Panc1 (cell line): ENCODE measurements around the gene ADRM1. TPM values are rescaled to one million over a fixed set of nuclear protein-coding genes. Genes with fewer than 3 reads are reported as not detected.
A peak's percentile ranks its signal among the peaks of the same experiment; 100 is the strongest.

Experiments
- ATAC-seq: fragments of 200-7000 bp; cut with Tn5 transposase; 2 replicates; pipeline ENCODE4 v1.9.1; 2020; ENCODE audit warnings: mild to moderate bottlenecking, moderate library complexity
- BruUV-seq: library from RNA; stranded (reverse); fragments of 400-500 nt; replicated peaks from 2 replicates; lab custom pipeline; 2021; lab: Mats Ljungman, UMichigan
- CTCF ChIA-PET: fragments of 300-600 bp; sonication (Branson Sonifier 250); formaldehyde crosslinking; loops from one replicate; lab custom pipeline; 2022; ENCODE audit warnings: antibody characterized with exemption; lab: Charles Lee
- POLR2A ChIA-PET: fragments of 300-600 bp; sonication (Branson Sonifier 250); formaldehyde crosslinking; loops from one replicate; lab custom pipeline; 2022; ENCODE audit warnings: antibody characterized with exemption; lab: Charles Lee
- DNase-seq: peaks from one replicate; pipeline ENCODE4 v3.0.0-alpha.2; 2010; ENCODE audit warnings: low read depth, low spot score
- H3K27ac ChIP-seq: 2 replicates; pipeline ENCODE4 v1.5.1; 2011; ENCODE audit warnings: mild to moderate bottlenecking, low read length, inconsistent platforms
- H3K27me3 ChIP-seq: fragments of 200-500 bp; sonication (Bioruptor generic); 2 replicates; pipeline ENCODE4 v1.6.0; 2014; ENCODE audit warnings: low read length, inconsistent platforms; ENCODE audit not compliant: control insufficient read depth, insufficient read depth
- H3K36me3 ChIP-seq: fragments of 200-500 bp; sonication (Bioruptor generic); 2 replicates; pipeline ENCODE4 v1.5.1; 2014; ENCODE audit warnings: inconsistent platforms, mild to moderate bottlenecking, low read length, moderate library complexity; ENCODE audit not compliant: control insufficient read depth, insufficient read depth
- H3K4me1 ChIP-seq: 2 replicates; pipeline ENCODE4 v1.5.1; 2011; ENCODE audit warnings: inconsistent platforms, mild to moderate bottlenecking, low read length, moderate library complexity; ENCODE audit not compliant: control insufficient read depth, insufficient read depth
- H3K4me3 ChIP-seq, 2 experiments: 2 replicates each; pipeline ENCODE4 v1.5.1; 2011 to 2012; ENCODE audit warnings: low read depth in 2 of 2, low read length in 2 of 2, mild to moderate bottlenecking in 2 of 2, inconsistent platforms in 1 of 2, moderate library complexity in 1 of 2
- H3K9me3 ChIP-seq: fragments of 200-500 bp; sonication (Bioruptor generic); 2 replicates; pipeline ENCODE4 v1.5.1; 2014; ENCODE audit warnings: low read depth, mild to moderate bottlenecking, inconsistent platforms, low read length, moderate library complexity; ENCODE audit not compliant: control insufficient read depth, insufficient read depth
- POLR2AphosphoS5 ChIP-seq: IDR thresholded peaks from 2 replicates; pipeline ENCODE4 v1.6.1; 2012; ENCODE audit warnings: mild to moderate bottlenecking, low read depth, low read length, moderate library complexity
- SIN3A ChIP-seq: IDR thresholded peaks from 2 replicates; pipeline ENCODE4 v1.6.1; 2012; ENCODE audit warnings: low read depth, mild to moderate bottlenecking, low read length, moderate library complexity, borderline replicate concordance; ENCODE audit not compliant: insufficient read depth
- TCF7L2 ChIP-seq: IDR thresholded peaks from 2 replicates; pipeline ENCODE4 v1.6.1; 2011; ENCODE audit warnings: mild to moderate bottlenecking, low read depth, low read length, inconsistent platforms
- in situ Hi-C: cut with HindIII; loops from 2 replicates; pipeline ENCODE4 v1.10.0; 2016; ENCODE audit warnings: low sequenced_read_pairs, low pct_unique_long_range_greater_than_20kb
- intact Hi-C: fragments of 100-400 bp; cut with micrococcal nuclease; formaldehyde crosslinking; loops from one replicate; pipeline ENCODE4 v1.10.0; 2022; ENCODE audit not compliant: unreplicated experiment
- total RNA-seq: library from RNA; stranded (reverse); gene quantifications from one replicate; pipeline ENCODE4 v1.2.1, GENCODE V29; 2021; ENCODE audit not compliant: unreplicated experiment
- TF ChIP-seq, protein P1 (sequence below): fragments of 450-650 bp; IDR thresholded peaks from 2 replicates; pipeline ENCODE4 v1.5.1; 2017; ENCODE audit warnings: mild to moderate bottlenecking
- TF ChIP-seq, protein P2 (sequence below), 2 experiments: IDR thresholded peaks; 2 replicates each; pipeline ENCODE4 v1.6.1; 2011 to 2012; ENCODE audit warnings: low read depth in 2 of 2, control low read depth in 1 of 2, low read length in 1 of 2, mild to moderate bottlenecking in 1 of 2, moderate library complexity in 1 of 2; ENCODE audit not compliant: insufficient read depth in 1 of 2

The ADRM1 gene
- total RNA-seq, 1 experiment from 2014 or later: 194 TPM

DNA sequence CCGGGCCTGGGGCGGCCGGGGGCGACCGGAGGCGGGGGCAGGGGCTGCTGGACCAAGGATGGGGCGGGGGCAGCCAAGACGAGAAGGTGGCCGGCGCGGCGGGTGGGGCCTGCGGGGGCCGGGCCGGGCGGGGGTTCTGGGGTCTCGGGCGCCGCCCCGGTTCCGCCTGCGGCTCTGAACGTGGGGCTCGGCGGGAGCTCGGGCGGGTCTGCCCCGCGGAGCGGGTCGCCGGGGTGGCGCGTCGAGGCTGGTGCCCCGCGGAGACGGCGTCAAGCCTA lies 204 bp downstream of the ADRM1 start:
- no peak for TF ChIP-seq POLR2AphosphoS5
- no peak for TF ChIP-seq SIN3A
- TF ChIP-seq, protein P1, sequence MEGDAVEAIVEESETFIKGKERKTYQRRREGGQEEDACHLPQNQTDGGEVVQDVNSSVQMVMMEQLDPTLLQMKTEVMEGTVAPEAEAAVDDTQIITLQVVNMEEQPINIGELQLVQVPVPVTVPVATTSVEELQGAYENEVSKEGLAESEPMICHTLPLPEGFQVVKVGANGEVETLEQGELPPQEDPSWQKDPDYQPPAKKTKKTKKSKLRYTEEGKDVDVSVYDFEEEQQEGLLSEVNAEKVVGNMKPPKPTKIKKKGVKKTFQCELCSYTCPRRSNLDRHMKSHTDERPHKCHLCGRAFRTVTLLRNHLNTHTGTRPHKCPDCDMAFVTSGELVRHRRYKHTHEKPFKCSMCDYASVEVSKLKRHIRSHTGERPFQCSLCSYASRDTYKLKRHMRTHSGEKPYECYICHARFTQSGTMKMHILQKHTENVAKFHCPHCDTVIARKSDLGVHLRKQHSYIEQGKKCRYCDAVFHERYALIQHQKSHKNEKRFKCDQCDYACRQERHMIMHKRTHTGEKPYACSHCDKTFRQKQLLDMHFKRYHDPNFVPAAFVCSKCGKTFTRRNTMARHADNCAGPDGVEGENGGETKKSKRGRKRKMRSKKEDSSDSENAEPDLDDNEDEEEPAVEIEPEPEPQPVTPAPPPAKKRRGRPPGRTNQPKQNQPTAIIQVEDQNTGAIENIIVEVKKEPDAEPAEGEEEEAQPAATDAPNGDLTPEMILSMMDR: no peak
- TF ChIP-seq, protein P2, sequence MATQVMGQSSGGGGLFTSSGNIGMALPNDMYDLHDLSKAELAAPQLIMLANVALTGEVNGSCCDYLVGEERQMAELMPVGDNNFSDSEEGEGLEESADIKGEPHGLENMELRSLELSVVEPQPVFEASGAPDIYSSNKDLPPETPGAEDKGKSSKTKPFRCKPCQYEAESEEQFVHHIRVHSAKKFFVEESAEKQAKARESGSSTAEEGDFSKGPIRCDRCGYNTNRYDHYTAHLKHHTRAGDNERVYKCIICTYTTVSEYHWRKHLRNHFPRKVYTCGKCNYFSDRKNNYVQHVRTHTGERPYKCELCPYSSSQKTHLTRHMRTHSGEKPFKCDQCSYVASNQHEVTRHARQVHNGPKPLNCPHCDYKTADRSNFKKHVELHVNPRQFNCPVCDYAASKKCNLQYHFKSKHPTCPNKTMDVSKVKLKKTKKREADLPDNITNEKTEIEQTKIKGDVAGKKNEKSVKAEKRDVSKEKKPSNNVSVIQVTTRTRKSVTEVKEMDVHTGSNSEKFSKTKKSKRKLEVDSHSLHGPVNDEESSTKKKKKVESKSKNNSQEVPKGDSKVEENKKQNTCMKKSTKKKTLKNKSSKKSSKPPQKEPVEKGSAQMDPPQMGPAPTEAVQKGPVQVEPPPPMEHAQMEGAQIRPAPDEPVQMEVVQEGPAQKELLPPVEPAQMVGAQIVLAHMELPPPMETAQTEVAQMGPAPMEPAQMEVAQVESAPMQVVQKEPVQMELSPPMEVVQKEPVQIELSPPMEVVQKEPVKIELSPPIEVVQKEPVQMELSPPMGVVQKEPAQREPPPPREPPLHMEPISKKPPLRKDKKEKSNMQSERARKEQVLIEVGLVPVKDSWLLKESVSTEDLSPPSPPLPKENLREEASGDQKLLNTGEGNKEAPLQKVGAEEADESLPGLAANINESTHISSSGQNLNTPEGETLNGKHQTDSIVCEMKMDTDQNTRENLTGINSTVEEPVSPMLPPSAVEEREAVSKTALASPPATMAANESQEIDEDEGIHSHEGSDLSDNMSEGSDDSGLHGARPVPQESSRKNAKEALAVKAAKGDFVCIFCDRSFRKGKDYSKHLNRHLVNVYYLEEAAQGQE (IDR thresholded peaks at IDR 0.05; ENCODE audit: insufficient read depth in 1 of 2, low read depth in 2 of 2, low read length in 1 of 2): no peak
- no peak for TF ChIP-seq TCF7L2
- BruUV-seq: no TSS peak
- ATAC-seq: no peak
- Histone ChIP-seq H3K36me3 (peaks cover 2% of the 10 kb centered on the region; the same call in 1 of the 2 replicates), H3K27me3 (no peaks in the 10 kb centered on the region), H3K27ac (peak overlapping the region; percentile 91), H3K4me1 (peaks cover 31% of the 10 kb centered on the region), H3K4me3 (peak overlapping the region; percentile 83 to 94), H3K9me3 (no peaks in the 10 kb centered on the region)
- POLR2A ChIA-PET: interaction anchor here (0.6 kb wide), 2 partner anchors 82 to 94 kb away, joined by 3 to 4 read pairs; no protein-coding TSS in a partner anchor
- in situ Hi-C loops (no loop called here), intact Hi-C loops (loop anchor here (5.0 kb wide), 1 partner anchor 79 kb away; no protein-coding TSS in a partner anchor)
- no peak for DNase-seq
- CTCF ChIA-PET: interaction anchor here (1.1 kb wide), 2 partner anchors 61 to 66 kb away, joined by 6 to 8 read pairs; no protein-coding TSS in a partner anchor

DNA sequence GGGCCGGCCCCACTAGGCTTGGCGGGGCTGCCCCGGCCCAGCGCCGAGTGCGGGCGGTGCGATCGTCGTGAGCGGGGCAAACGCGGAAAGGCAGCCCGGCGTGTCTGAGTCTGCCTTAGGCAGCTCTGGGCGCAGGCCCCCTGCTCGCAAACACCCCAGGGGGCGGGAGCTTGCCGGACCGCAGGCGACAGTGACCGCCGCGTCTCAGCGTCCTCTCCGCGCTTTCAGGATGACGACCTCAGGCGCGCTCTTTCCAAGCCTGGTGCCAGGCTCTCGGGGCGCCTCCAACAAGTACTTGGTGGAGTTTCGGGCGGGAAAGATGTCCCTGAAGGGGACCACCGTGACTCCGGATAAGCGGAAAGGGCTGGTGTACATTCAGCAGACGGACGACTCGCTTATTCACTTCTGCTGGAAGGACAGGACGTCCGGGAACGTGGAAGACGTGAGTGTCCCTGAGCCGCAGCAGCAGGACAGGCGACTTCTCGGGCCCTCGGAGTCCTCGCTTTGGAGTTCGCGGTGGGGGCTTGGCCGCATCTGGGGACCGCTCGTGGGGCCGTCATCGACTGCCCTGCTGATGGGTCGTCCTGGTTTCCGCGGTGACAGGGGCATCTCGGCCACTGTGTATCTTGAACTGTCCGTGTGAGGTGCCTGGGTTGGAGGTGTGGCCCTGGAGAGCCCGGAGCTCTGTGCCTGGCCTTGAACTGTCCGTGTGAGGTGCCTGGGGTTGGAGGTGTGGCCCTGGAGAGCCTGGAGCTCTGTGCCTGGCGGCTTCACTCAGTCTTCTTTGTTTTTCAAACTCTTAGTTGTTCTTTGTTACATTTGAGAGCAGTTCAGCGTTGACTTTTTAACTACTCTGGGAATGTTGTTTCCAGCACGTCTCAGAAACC lies 786 bp downstream of the ADRM1 start:
- Histone ChIP-seq H3K27ac (peak overlapping the region; percentile 91), H3K9me3 (no peaks in the 10 kb centered on the region), H3K4me3 (peak overlapping the region; percentile 83 to 94), H3K27me3 (no peaks in the 10 kb centered on the region), H3K4me1 (peaks cover 37% of the 10 kb centered on the region), H3K36me3 (peaks cover 2% of the 10 kb centered on the region; the same call in 1 of the 2 replicates)
- no peak for DNase-seq
- ATAC-seq: no peak
- no TSS peak for BruUV-seq
- peak; percentile 33 for TF ChIP-seq SIN3A
- TF ChIP-seq, protein P2 (IDR thresholded peaks at IDR 0.05; ENCODE audit: insufficient read depth in 1 of 2, low read depth in 2 of 2, low read length in 1 of 2): no peak
- TF ChIP-seq POLR2AphosphoS5: peak; percentile 39; the same call in 1 of the 2 replicates
- no peak for TF ChIP-seq TCF7L2
- ChIA-PET POLR2A (interaction anchor here (0.5 to 0.6 kb wide), 2 partner anchors 60 to 93 kb away, joined by 4 to 5 read pairs; no protein-coding TSS in a partner anchor), CTCF (no interaction called here)
- in situ Hi-C loops (no loop called here), intact Hi-C loops (loop anchor here (5.0 kb wide), 1 partner anchor 79 kb away; no protein-coding TSS in a partner anchor)
